Measurements from ENCODE around the gene ABHD12. TPM values are rescaled to one million over a fixed set of nuclear protein-coding genes. Genes with fewer than 3 reads are reported as not detected.

Gene ABHD12
- total and polyA plus RNA-seq, 11 donors, result 15.6 to 43.8 (median 26.5) TPM

- no peak overlapping the region for H3K27ac ChIP-seq
- 92 to 95% (median 93%) methylated on average over 6 of the region's 6 CpGs for WGBS, 4 donors
- ATAC-seq (no peak), DNase-seq (no peak)
- intact Hi-C loops (cut with DNase I), result loop anchor here (2.0 to 10.0 kb wide), 16 partner anchors 58 to 403 kb away; partner anchors contain the start of genes ENTPD6 (in 8 of the 10), APMAP (in 4 of the 10), ZNF337 (in 2 of the 10) and NANP (in 1 of the 10)
- TF ChIP-seq CTCF (IDR thresholded peaks at IDR 0.05) (no peak), POLR2A (IDR thresholded peaks at IDR 0.05) (no peak)
- no peak overlapping the region for H3K4me3 ChIP-seq
- peaks cover 0 to 16% (median 0%) of the 10 kb centered on the region in 12 donors for H3K4me1 ChIP-seq
- H3K27me3 ChIP-seq, result no peaks in the 10 kb centered on the region
- no peaks in the 10 kb centered on the region for H3K9me3 ChIP-seq
- no peaks in the 10 kb centered on the region for H3K36me3 ChIP-seq
Measured at GRCh38 chr20:25394996-25395395, 4.4 kb upstream of the ABHD12 start.

GRCh38 chr20:25394276-25394675 is 3.6 kb upstream of the ABHD12 start:
- Histone ChIP-seq H3K36me3 (no peaks in the 10 kb centered on the region), H3K9me3 (no peaks in the 10 kb centered on the region), H3K4me3 (no peak overlapping the region), H3K27me3 (no peaks in the 10 kb centered on the region), H3K4me1 (peaks cover 0 to 22% (median 4%) of the 10 kb centered on the region in 12 donors), H3K27ac (no peak overlapping the region)
- intact Hi-C loops (cut with DNase I), result loop anchor here in 9 of 10 donors (2.0 to 10.0 kb wide), 11 partner anchors 79 to 399 kb away; partner anchors contain the start of genes ENTPD6 (in 8 of the 9), ZNF337 (in 2 of the 9) and NANP (in 1 of the 9)
- no peak for TF ChIP-seq POLR2A (IDR thresholded peaks at IDR 0.05)
- no peak for TF ChIP-seq CTCF (IDR thresholded peaks at IDR 0.05)
- 51 to 59% (median 56%) methylated on average over 5 of the region's 5 CpGs for WGBS, 4 donors
- DNase-seq (no peak), ATAC-seq (no peak)

- Histone ChIP-seq H3K9me3 (no peaks in the 10 kb centered on the region), H3K4me1 (peaks cover 0 to 19% (median 7%) of the 10 kb centered on the region in 12 donors), H3K27me3 (no peaks in the 10 kb centered on the region), H3K27ac (peak overlapping the region; percentile 40 to 93 (median 83)), H3K36me3 (no peaks in the 10 kb centered on the region), H3K4me3 (peak overlapping the region; percentile 67 to 97 (median 87))
- TF ChIP-seq POLR2A (IDR thresholded peaks at IDR 0.05), result no peak
- TF ChIP-seq CTCF (IDR thresholded peaks at IDR 0.05), result no peak
- WGBS, 4 donors, result 1 to 3% (median 1%) methylated on average over 14 to 67 of the region's 67 CpGs
- intact Hi-C loops (cut with DNase I), result loop anchor here in 9 of 10 donors (5.0 to 10.0 kb wide), 12 partner anchors 38 to 325 kb away; partner anchors contain the start of genes ENTPD6 (in 8 of the 9), ZNF337 (in 2 of the 9) and NANP (in 1 of the 9)
- DNase-seq (peak; percentile 26 to 77 (median 49)), ATAC-seq (peak in 3 of 4 donors; percentile 27 to 53 (median 49))
Measured at GRCh38 chr20:25389858-25390537, 637 bp downstream of the ABHD12 start.

GRCh38 chr20:25389401-25389857 is 1.2 kb downstream of the ABHD12 start:
- peak overlapping the region in 10 of 12 donors; percentile 19 to 92 (median 80) for H3K27ac ChIP-seq
- TF ChIP-seq CTCF (IDR thresholded peaks at IDR 0.05) (no peak), POLR2A (IDR thresholded peaks at IDR 0.05) (no peak)
- no peak for DNase-seq
- H3K36me3 ChIP-seq, result no peaks in the 10 kb centered on the region
- no peaks in the 10 kb centered on the region for H3K9me3 ChIP-seq
- H3K4me3 ChIP-seq, result peak overlapping the region; percentile 67 to 97 (median 87)
- WGBS, 4 donors, result 18 to 38% (median 22%) methylated on average over 9 to 19 of the region's 19 CpGs
- H3K4me1 ChIP-seq, result peaks cover 0 to 19% (median 7%) of the 10 kb centered on the region in 12 donors
- H3K27me3 ChIP-seq, result no peaks in the 10 kb centered on the region
- ATAC-seq, result no peak
- intact Hi-C loops (cut with DNase I), result loop anchor here in 3 of 10 donors (5.0 kb wide), 3 partner anchors 37 to 77 kb away; no protein-coding TSS in a partner anchor

All from heart left ventricle (tissue), 16 donors.